Measurements from ENCODE around the gene CENATAC.

Gene CENATAC

DNA sequence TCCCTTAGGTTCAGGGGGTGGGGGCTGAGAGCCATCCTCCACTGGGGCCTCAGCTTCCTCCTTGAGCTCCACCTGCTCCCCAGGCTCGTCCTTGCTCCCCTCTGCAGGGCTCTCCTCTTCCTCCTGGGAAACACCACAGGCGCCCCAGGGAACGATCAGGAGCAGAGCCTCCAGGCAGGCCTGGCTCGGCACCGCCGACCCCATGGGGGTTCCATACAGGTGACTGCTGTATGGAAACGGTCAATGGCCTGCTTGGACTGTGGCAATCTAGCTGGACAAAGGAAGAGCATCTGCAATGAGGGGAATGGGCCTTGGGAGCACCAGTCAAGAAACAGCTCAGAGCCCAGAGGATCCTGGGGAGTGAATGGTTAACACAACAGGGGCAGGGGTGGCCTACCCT is 51.1 kb downstream of the CENATAC start:
- Histone ChIP-seq H3K79me2 (ENCODE audit: low read length) (peaks cover 33% of the 10 kb centered on the region), H2AFZ (ENCODE audit: low read depth, low read length) (no peak overlapping the region), H3K4me1 (ENCODE audit: low read length) (peaks cover 67% of the 10 kb centered on the region), H3K4me2 (ENCODE audit: low read length) (no peak overlapping the region), H3K4me3 (ENCODE audit: low read length) (no peak overlapping the region), H4K20me1 (ENCODE audit: insufficient read depth, low read length) (no peaks in the 10 kb centered on the region), H3K27ac (ENCODE audit: low read length) (no peak overlapping the region), H3K36me3 (replicated peaks; ENCODE audit: low read depth, low read length) (peaks cover 82% of the 10 kb centered on the region), H3K9ac (ENCODE audit: low read length) (no peak overlapping the region), H3K27me3 (ENCODE audit: low read depth, low read length) (no peaks in the 10 kb centered on the region), H3K9me3 (ENCODE audit: insufficient read depth, low read length) (no peaks in the 10 kb centered on the region)
- no peak for TF ChIP-seq EZH2phosphoT487 (IDR thresholded peaks at IDR 0.05; ENCODE audit: low read depth)

DNA sequence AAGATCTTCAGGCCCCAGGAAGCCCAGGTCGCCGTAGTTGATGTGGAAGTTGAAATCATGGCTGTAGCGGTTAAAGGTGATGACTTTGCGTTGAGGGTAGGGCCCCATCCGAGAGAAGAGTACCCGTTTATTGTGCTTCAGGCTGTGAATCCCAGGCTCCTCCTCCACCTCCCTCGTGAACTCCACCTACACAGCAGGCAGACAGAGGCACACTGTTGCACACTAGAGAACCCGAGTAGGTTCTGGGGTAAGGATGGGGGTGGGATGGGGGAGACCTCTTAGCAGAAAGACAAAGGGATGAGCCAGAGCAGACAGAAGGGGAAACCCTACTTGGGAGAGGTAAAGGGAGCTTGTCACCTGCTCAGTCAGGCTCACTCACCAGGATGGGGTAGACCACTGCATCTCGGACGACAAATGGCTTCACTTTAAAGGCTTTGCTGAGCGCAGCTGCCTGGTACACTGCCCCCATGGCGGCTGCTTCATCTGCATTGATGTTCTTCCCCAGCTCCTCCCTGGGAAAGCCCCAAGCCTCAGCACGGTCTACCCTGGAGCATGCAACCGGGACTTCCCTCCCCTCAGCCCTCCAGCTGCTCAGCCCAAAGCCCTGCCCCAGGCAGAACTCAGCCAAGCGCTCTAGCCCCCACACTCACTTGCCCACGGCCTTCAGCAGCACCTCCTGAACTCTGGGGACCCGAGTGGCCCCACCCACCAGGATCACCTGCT is 53.7 kb downstream of the CENATAC start:
- Histone ChIP-seq H4K20me1 (ENCODE audit: insufficient read depth, low read length) (no peaks in the 10 kb centered on the region; the same call in 1 of the 2 replicates), H3K79me2 (ENCODE audit: low read length) (peaks cover 57% of the 10 kb centered on the region), H3K4me2 (ENCODE audit: low read length) (peak overlapping the region; percentile 92), H3K4me3 (ENCODE audit: low read length) (peak overlapping the region; percentile 80), H3K4me1 (ENCODE audit: low read length) (peaks cover 79% of the 10 kb centered on the region), H3K27me3 (ENCODE audit: low read depth, low read length) (no peaks in the 10 kb centered on the region), H2AFZ (ENCODE audit: low read depth, low read length) (no peak overlapping the region), H3K9ac (ENCODE audit: low read length) (peak overlapping the region; percentile 82), H3K9me3 (ENCODE audit: insufficient read depth, low read length) (no peaks in the 10 kb centered on the region), H3K36me3 (replicated peaks; ENCODE audit: low read depth, low read length) (peaks cover 74% of the 10 kb centered on the region), H3K27ac (ENCODE audit: low read length) (peak overlapping the region; percentile 97)
- TF ChIP-seq, protein P1, sequence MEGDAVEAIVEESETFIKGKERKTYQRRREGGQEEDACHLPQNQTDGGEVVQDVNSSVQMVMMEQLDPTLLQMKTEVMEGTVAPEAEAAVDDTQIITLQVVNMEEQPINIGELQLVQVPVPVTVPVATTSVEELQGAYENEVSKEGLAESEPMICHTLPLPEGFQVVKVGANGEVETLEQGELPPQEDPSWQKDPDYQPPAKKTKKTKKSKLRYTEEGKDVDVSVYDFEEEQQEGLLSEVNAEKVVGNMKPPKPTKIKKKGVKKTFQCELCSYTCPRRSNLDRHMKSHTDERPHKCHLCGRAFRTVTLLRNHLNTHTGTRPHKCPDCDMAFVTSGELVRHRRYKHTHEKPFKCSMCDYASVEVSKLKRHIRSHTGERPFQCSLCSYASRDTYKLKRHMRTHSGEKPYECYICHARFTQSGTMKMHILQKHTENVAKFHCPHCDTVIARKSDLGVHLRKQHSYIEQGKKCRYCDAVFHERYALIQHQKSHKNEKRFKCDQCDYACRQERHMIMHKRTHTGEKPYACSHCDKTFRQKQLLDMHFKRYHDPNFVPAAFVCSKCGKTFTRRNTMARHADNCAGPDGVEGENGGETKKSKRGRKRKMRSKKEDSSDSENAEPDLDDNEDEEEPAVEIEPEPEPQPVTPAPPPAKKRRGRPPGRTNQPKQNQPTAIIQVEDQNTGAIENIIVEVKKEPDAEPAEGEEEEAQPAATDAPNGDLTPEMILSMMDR (IDR thresholded peaks at IDR 0.05; ENCODE audit: low read depth, low read length): no peak
- no peak for TF ChIP-seq EZH2phosphoT487 (IDR thresholded peaks at IDR 0.05; ENCODE audit: low read depth)

DNA sequence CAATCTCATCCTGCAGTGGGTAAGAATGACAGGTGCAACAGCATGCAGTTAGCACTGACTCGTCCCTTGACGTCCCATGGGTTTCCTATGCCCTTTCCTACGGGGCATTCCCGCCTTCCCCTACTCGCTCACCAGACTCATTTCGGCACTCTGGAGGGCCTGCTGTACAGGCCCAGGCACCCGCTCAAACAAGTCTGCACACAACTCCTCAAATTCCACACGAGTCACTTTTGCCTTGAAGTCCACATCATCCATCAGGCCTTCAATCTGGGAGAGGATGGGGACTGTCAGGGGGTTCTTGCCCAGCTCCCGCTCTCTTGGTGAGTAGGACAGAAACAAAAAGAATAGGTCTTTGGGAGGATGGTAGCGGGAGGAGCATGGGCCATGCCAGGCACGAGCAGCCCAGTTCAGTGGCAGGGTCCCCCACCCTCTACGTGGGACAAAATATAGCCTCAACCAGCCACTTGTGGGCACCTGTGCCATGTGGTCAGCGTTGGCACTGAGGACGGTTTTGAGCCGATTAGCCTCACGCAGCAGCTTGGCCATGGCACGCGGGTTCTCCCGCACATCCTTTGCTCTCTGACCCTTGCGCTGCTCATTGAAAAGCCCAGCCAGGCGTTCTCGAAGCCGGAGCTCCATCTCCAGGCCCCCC is 54.4 kb downstream of the CENATAC start:
- TF ChIP-seq, protein P1 (IDR thresholded peaks at IDR 0.05; ENCODE audit: low read depth, low read length): no peak
- no peak for TF ChIP-seq EZH2phosphoT487 (IDR thresholded peaks at IDR 0.05; ENCODE audit: low read depth)

DNA sequence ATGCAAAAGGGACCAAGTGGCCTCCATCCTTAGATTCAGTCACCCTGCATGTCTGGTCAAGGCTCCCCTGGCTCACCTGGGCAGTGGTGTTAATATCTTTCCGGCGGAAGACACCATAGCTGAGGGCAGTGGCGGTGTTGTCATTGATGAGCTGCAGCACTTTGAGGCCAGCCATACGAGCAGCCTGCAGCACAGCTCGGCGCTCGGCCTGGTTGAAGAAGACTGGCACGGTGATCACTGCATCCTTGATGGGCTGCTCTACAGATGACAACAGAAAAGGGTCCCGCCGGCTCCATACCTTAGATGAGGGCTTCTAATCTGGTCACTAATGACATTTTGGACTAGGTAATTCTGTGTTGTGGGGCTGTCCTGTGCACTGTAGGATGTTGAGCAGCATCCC is 56.5 kb downstream of the CENATAC start:
- Histone ChIP-seq H4K20me1 (ENCODE audit: insufficient read depth, low read length) (no peaks in the 10 kb centered on the region; the same call in 1 of the 2 replicates), H3K4me3 (ENCODE audit: low read length) (no peak overlapping the region), H3K9ac (ENCODE audit: low read length) (no peak overlapping the region), H3K9me3 (ENCODE audit: insufficient read depth, low read length) (no peaks in the 10 kb centered on the region), H3K4me2 (ENCODE audit: low read length) (no peak overlapping the region), H3K79me2 (ENCODE audit: low read length) (peaks cover 65% of the 10 kb centered on the region), H3K4me1 (ENCODE audit: low read length) (peaks cover 61% of the 10 kb centered on the region), H3K27ac (ENCODE audit: low read length) (no peak overlapping the region), H3K27me3 (ENCODE audit: low read depth, low read length) (no peaks in the 10 kb centered on the region), H3K36me3 (replicated peaks; ENCODE audit: low read depth, low read length) (peaks cover 46% of the 10 kb centered on the region), H2AFZ (ENCODE audit: low read depth, low read length) (no peak overlapping the region)
- TF ChIP-seq EZH2phosphoT487 (IDR thresholded peaks at IDR 0.05; ENCODE audit: low read depth): no peak
- TF ChIP-seq, protein P1 (IDR thresholded peaks at IDR 0.05; ENCODE audit: low read depth, low read length): no peak

More for the DNA sequence above, 54.4 kb downstream of the CENATAC start:
- peaks cover 68% of the 10 kb centered on the region for H3K36me3 ChIP-seq (replicated peaks; ENCODE audit: low read depth, low read length)
- H3K79me2 ChIP-seq (ENCODE audit: low read length): peaks cover 61% of the 10 kb centered on the region
- no peaks in the 10 kb centered on the region for H3K9me3 ChIP-seq (ENCODE audit: insufficient read depth, low read length)
- H3K4me1 ChIP-seq (ENCODE audit: low read length): peaks cover 76% of the 10 kb centered on the region
- no peaks in the 10 kb centered on the region; the same call in 1 of the 2 replicates for H4K20me1 ChIP-seq (ENCODE audit: insufficient read depth, low read length)
- H3K27me3 ChIP-seq (ENCODE audit: low read depth, low read length): no peaks in the 10 kb centered on the region
- H3K4me3 ChIP-seq (ENCODE audit: low read length): peak overlapping the region; percentile 80
- H3K9ac ChIP-seq (ENCODE audit: low read length): peak overlapping the region; percentile 51
- peak overlapping the region; percentile 92 for H3K4me2 ChIP-seq (ENCODE audit: low read length)
- H2AFZ ChIP-seq (ENCODE audit: low read depth, low read length): no peak overlapping the region
- peak overlapping the region; percentile 97 for H3K27ac ChIP-seq (ENCODE audit: low read length)

All from OCI-LY3 (cell line).